Measurements from ENCODE around the gene WASF3.

The WASF3 gene

DNA sequence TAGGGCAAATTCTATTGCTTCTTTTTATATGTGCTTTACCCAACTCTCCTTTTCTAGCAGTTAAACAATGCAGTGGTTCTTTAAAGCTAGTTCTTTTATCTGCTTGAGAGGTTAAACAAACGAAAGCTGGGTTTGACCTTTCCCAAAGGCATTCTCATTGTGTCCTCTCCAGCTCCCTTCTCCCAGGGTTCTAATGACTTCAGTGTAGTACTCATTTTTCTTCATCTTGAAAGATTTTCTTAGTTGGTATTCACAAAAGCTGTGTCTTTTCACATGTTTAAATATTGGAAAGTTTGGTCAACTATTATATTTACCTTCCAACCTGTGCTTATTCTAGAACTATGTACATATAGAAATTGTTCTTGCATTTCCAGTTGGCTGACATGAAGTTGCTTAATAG is 1.5 kb downstream of the WASF3 start:
- Mint-ChIP-seq H3K4me3 (no peak overlapping the region), H3K36me3 (no peaks in the 10 kb centered on the region), H3K27ac (no peak overlapping the region), H3K27me3 (peaks cover 30 to 35% of the 10 kb centered on the region in 2 donors), H3K4me1 (peaks cover 4 to 13% of the 10 kb centered on the region in 2 donors), H3K9me3 (peaks cover 4 to 13% of the 10 kb centered on the region in 2 donors)
- DNase-seq, result no peak
- ATAC-seq (replicated peaks), result no peak

DNA sequence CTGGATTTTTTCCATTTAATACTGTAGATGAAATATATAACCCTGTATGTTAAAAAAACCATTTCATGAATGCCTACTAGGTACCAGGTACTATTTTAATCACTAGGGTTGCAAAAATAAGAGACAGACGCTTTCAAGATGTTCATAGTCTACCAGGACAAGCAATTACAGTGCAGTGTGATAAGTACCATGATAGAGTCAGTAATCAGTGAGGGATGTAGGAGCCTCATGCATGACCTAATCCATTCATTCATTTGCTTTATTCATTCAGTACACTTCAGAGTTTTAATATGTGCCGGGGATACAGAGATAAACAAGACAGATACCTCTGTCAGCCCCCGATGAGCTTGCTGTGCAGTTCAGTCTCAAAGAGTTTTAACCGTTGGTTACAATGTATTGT is 3.0 kb downstream of the WASF3 start:
- Mint-ChIP-seq H3K4me1 (peaks cover 4 to 13% of the 10 kb centered on the region in 2 donors), H3K4me3 (no peak overlapping the region), H3K36me3 (no peaks in the 10 kb centered on the region), H3K9me3 (peaks cover under 1 to 7% of the 10 kb centered on the region in 2 donors), H3K27ac (no peak overlapping the region), H3K27me3 (peaks cover 20 to 31% of the 10 kb centered on the region in 2 donors)
- ATAC-seq (replicated peaks), result no peak
- no peak for DNase-seq

DNA sequence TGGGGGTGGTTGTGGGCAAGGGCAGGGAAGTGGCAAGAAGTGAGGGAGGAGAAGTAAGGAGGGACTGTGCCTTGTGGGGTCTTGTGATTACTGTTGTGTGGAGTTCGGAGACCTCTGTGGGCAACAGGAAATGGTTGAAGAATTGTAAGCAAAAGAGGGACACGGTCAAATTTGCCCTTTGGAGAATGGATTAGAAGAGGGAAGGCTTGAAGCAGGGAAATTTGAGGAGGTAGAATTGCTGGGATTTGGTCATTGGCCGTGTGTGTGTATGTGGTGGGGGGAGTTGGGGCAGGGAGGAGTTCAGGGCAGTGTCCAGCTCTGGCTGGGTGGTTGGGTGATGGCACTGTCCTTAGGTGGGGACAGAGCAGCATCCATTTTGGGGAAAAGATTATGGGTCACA is 3.6 kb downstream of the WASF3 start:
- Mint-ChIP-seq H3K27ac (no peak overlapping the region), H3K4me1 (peaks cover 4 to 13% of the 10 kb centered on the region in 2 donors), H3K36me3 (no peaks in the 10 kb centered on the region), H3K9me3 (peaks cover 0 to under 1% of the 10 kb centered on the region in 2 donors), H3K27me3 (peaks cover 14 to 25% of the 10 kb centered on the region in 2 donors), H3K4me3 (no peak overlapping the region)
- ATAC-seq (replicated peaks), result no peak
- no peak for DNase-seq

DNA sequence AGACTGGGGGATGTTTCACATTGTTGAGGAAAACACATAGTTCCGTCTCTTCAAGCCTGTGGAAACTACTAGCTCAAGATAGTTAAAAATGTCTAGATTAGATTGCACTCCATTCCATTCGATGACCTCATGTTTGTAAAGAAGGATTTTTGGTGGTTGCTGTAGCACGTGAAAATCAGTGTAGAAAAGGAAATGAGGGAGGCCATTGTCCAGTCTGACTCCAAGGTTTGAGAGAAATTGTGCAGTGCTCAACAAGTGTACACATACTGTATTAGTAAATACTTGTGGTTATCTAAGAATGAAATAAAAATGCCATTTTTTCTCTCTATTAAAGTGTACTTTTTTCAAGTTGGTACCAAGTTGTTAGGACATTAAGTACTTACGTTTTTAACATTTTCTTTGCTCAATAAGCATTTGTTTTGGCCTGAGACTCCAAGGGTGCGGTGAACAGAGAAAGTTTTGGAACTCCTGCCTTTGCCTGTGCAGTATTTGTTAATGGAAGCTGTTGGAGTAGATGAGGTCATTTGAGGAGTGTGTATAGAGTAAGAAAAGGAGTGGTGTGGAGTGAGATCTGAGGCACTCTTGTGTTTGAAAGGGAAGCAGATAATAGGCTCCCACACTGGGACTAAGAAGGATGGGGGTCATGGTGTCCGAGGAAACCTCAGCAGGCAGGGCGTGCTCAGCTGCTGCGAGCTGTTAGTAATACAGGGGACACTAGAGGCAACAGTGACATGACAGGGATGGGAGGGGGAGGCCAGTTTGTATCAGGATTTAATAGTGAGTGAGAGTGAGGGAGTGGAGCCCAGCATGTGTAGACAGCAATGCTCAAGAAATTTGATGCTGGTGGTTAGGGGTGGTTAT is 4.4 kb downstream of the WASF3 start:
- DNase-seq (no peak), ATAC-seq (replicated peaks) (no peak)
- H3K27ac Mint-ChIP-seq, result no peak overlapping the region
- peaks cover 16 to 23% of the 10 kb centered on the region in 2 donors for H3K27me3 Mint-ChIP-seq
- no peaks in the 10 kb centered on the region for H3K9me3 Mint-ChIP-seq
- H3K36me3 Mint-ChIP-seq, result no peaks in the 10 kb centered on the region
- peaks cover 4 to 11% of the 10 kb centered on the region in 2 donors for H3K4me1 Mint-ChIP-seq
- H3K4me3 Mint-ChIP-seq, result no peak overlapping the region

DNA sequence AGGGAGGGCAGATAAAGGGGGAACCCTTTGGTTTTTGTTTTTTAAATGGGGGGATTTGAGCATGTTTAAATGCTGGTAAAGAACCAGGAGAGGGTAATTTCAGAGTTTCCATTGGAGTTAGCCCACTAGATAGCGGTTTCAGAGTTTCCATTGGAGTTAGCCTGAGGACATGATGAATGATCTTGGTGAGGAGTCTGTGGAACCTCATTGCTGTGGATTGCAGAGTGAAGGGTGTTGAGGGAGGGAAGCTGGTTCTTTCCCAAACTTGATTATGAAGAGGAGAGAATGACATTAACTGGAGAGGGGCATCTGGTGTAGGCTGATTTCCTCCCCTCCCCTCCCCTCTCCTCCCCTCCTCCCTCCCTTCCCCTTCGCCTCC is 5.0 kb downstream of the WASF3 start:
- no peak for ATAC-seq (replicated peaks)
- H3K27me3 Mint-ChIP-seq, result peaks cover 17 to 25% of the 10 kb centered on the region in 2 donors
- DNase-seq, result no peak
- H3K4me3 Mint-ChIP-seq, result no peak overlapping the region
- no peaks in the 10 kb centered on the region for H3K36me3 Mint-ChIP-seq
- H3K4me1 Mint-ChIP-seq, result peaks cover 2 to 8% of the 10 kb centered on the region in 2 donors
- H3K27ac Mint-ChIP-seq, result no peak overlapping the region
- H3K9me3 Mint-ChIP-seq, result no peaks in the 10 kb centered on the region

DNA sequence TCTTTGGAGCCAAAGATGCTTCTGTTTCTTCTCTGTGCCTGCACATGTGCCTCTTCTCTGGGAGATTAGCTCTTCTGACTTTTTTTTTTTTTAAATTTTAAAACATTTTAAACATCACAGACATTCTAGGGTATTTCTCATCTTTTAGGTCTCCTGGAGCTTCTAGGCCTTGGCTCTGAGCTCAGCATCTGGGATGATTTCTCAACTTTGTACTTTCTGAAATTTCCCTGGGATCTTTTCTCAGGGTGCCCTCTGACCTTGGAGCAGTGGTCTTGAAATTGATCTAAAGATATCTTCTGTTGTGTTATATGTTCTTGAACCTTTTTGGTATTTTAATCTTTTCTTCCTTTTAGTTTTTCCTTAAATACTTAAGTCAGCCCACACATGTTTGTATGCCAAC is 6.2 kb downstream of the WASF3 start:
- DNase-seq (no peak), ATAC-seq (replicated peaks) (no peak)
- Mint-ChIP-seq H3K4me1 (peaks cover 2 to 4% of the 10 kb centered on the region in 2 donors), H3K27ac (no peak overlapping the region), H3K27me3 (peaks cover 24 to 27% of the 10 kb centered on the region in 2 donors), H3K4me3 (no peak overlapping the region), H3K36me3 (no peaks in the 10 kb centered on the region), H3K9me3 (no peaks in the 10 kb centered on the region)

DNA sequence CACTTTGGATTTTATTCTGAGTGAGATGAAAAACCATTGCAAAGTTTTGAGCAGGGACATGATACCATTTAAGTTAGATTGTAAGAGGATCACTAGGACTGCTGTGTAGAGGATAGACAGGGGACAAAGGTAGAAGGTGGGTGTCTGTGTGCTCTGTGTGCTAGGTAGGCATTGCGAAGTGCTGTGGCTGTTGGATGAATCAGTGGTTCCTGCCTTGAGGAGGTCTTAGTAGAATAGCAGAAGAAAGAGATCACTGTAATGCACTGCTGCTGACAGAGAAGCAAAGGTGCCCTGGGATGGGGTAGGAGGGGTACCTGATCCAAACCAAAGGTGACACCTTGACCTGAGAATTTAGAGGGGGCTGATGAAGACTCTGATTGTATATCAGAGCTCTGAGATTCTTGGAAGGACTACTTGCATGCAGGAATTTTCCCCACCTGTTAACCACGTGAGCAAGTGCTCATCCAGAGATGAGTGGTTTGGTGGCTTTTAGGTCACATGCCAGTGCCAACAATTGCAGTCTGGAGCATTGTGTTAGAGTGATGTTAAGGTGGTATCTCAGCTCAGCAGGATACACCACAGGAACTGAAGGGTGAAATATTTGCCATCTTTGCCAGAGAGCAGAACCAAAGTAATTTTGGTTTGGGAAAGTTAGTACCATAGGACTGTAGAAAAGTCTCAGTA is 10.8 kb downstream of the WASF3 start:
- peaks cover 23 to 32% of the 10 kb centered on the region in 2 donors for H3K27me3 Mint-ChIP-seq
- no peak for DNase-seq
- no peak overlapping the region for H3K27ac Mint-ChIP-seq
- H3K36me3 Mint-ChIP-seq, result no peaks in the 10 kb centered on the region
- no peaks in the 10 kb centered on the region for H3K4me1 Mint-ChIP-seq
- no peak overlapping the region for H3K4me3 Mint-ChIP-seq
- ATAC-seq (replicated peaks), result no peak
- H3K9me3 Mint-ChIP-seq, result no peaks in the 10 kb centered on the region

DNA sequence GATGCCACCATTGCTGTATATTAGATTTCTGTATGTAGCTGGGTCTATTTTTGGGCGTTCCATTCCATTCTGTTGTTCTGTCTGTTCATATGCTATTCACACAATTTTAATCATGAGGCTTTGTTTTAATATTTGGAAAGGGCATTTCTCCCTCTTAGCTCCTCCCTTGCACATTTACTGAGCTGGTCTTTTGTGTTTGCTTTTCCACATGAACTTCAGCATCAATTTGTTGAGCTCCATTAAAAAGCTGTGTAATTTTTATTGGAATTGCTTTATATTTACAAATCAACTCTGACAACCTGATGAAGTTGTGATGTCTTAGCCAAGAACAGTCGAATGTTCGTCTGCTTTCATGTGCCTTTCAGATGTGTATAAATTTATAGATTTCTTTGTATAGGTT is 14.0 kb downstream of the WASF3 start:
- H3K4me1 Mint-ChIP-seq, result no peaks in the 10 kb centered on the region
- DNase-seq, result no peak
- H3K4me3 Mint-ChIP-seq, result no peak overlapping the region
- ATAC-seq (replicated peaks), result no peak
- H3K27ac Mint-ChIP-seq, result no peak overlapping the region
- H3K27me3 Mint-ChIP-seq, result peaks cover 18 to 29% of the 10 kb centered on the region in 2 donors
- peaks cover 0 to 3% of the 10 kb centered on the region in 2 donors for H3K36me3 Mint-ChIP-seq
- H3K9me3 Mint-ChIP-seq, result peaks cover 3 to 4% of the 10 kb centered on the region in 2 donors

DNA sequence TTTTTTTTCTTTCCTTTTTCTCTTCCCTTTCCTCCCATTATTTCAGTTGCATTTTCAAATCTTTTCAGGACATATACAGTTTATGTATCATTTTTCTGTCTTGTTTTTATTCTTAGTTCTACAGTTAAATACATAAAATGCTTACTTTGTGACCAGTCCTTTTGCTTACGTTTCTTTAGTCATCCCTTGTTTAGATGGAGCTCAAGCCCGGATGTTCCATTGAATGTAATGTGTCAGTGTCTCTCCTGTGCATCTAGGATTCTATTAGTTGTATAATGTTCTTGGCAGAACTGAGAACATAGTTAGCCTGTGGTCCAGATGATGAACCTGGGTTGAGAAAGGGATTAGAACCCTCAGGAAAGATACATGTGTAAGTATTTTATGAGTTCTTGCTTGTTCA is 17.8 kb downstream of the WASF3 start:
- no peak for ATAC-seq (replicated peaks)
- Mint-ChIP-seq H3K36me3 (peaks cover 0 to 4% of the 10 kb centered on the region in 2 donors), H3K27ac (no peak overlapping the region), H3K4me1 (no peaks in the 10 kb centered on the region), H3K4me3 (no peak overlapping the region), H3K27me3 (peaks cover 5 to 24% of the 10 kb centered on the region in 2 donors), H3K9me3 (peaks cover 4 to 9% of the 10 kb centered on the region in 2 donors)
- DNase-seq, result no peak

DNA sequence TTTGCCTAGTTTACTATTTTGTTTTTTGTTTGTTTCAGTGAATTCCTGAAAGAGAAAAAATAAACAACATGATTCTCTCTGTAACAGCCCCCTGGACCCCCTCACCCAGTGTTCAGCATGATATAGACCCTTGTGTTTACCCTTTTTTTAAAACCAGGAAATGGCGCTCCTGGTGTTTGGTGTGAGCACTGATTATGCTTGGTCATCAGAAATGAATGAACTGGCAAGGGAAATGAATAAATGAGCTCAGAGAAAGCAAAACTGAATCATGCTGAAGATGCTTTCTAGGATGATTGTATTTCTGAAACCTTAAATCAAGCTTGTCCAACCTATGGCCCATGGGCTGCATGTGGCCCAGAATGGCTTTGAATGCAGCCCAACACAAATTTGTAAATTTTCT is 22.1 kb downstream of the WASF3 start:
- no peak for ATAC-seq (replicated peaks)
- Mint-ChIP-seq H3K27ac (no peak overlapping the region), H3K4me1 (no peaks in the 10 kb centered on the region), H3K27me3 (peaks cover 5 to 23% of the 10 kb centered on the region in 2 donors), H3K36me3 (peaks cover 0 to 4% of the 10 kb centered on the region in 2 donors), H3K4me3 (no peak overlapping the region), H3K9me3 (peaks cover 4 to 9% of the 10 kb centered on the region in 2 donors)
- DNase-seq, result no peak

DNA sequence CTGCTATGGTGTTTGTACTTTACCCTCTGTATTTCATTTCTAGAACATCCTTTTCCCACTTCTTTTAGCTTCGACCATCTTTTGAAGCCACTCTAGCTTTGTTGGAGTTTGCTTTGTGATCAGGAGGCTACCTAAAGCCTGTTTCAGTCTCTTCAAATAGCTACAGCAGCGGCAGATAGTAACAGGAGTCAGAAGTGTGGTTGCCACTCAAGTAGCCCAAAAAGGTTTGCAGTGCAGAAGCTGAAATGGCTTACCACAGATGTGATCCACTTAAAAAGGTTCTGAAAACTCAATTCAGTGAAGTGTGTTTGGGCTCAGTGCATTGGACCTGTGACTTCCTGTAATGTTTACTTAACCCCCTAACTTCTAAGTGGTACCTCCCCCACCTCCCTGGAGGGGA is 26.2 kb downstream of the WASF3 start:
- peaks cover 0 to under 1% of the 10 kb centered on the region in 2 donors for H3K9me3 Mint-ChIP-seq
- no peak overlapping the region for H3K4me3 Mint-ChIP-seq
- no peaks in the 10 kb centered on the region for H3K4me1 Mint-ChIP-seq
- H3K27ac Mint-ChIP-seq, result no peak overlapping the region
- ATAC-seq (replicated peaks) (no peak), DNase-seq (no peak)
- peaks cover 4 to 13% of the 10 kb centered on the region in 2 donors for H3K27me3 Mint-ChIP-seq
- H3K36me3 Mint-ChIP-seq, result no peaks in the 10 kb centered on the region

DNA sequence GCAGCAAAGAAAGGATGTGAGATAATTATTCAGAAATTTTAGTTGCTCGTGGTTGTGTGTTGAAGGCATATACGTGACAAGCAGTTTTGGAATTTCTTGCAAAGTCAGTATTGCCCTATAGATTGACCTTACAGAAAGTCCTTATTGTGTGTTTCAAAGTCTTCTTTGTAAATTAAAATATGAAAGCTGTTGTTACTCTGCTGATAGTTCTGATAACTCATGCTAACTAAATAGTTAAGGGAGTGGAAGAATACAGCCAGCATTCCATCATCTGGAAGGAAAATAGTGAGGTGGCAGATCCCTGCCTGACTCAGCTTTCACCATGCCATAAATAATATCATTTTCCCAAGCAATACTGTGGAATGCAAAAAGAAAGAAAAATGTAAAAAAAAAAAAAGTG is 27.2 kb downstream of the WASF3 start:
- no peak for DNase-seq
- no peak overlapping the region for H3K4me3 Mint-ChIP-seq
- H3K36me3 Mint-ChIP-seq, result no peaks in the 10 kb centered on the region
- H3K9me3 Mint-ChIP-seq, result no peaks in the 10 kb centered on the region
- H3K4me1 Mint-ChIP-seq, result no peaks in the 10 kb centered on the region
- no peak overlapping the region for H3K27ac Mint-ChIP-seq
- no peak for ATAC-seq (replicated peaks)
- peaks cover 4 to 13% of the 10 kb centered on the region in 2 donors for H3K27me3 Mint-ChIP-seq

DNA sequence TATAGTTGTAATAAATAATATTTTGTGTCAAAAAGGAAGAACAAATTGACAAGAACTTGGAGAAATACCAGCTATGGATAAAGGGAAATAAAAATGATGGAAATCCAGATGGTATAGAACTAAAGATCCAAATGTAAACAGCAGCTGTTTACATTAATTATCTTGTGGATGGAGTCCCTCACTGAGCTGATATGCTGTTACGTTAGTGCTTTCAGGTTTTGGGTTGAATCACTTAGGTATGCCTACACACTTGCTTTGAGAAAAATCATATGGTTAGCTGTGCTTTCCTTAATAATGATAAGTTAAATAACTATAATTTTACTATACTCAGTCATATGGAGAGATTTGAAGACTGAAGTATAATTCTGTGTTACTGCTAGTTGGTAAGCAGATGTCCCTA is 27.7 kb downstream of the WASF3 start:
- H3K36me3 Mint-ChIP-seq, result no peaks in the 10 kb centered on the region
- peaks cover 4 to 13% of the 10 kb centered on the region in 2 donors for H3K27me3 Mint-ChIP-seq
- H3K27ac Mint-ChIP-seq, result no peak overlapping the region
- ATAC-seq (replicated peaks) (no peak), DNase-seq (no peak)
- H3K4me1 Mint-ChIP-seq, result no peaks in the 10 kb centered on the region
- no peaks in the 10 kb centered on the region for H3K9me3 Mint-ChIP-seq
- no peak overlapping the region for H3K4me3 Mint-ChIP-seq

DNA sequence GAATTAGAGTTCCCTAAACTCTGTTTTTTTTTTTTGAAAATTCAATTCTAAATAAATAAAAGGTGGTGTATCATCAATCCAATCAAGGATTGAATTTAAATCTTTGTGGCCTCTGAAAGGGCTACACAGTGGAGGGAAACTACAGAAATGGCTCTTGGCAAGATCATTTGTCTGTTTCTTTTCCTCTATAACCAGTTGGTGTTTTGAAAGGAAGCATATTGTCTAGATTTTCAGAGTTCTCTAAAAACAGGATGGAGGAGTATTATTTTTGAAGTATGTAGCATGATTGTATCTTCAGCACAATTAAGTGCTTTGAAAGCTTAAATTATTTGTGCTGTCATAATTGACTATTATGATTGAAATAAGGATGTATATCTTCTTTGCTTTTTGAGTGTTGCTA is 29.8 kb downstream of the WASF3 start:
- DNase-seq, result no peak
- H3K4me3 Mint-ChIP-seq, result no peak overlapping the region

DNA sequence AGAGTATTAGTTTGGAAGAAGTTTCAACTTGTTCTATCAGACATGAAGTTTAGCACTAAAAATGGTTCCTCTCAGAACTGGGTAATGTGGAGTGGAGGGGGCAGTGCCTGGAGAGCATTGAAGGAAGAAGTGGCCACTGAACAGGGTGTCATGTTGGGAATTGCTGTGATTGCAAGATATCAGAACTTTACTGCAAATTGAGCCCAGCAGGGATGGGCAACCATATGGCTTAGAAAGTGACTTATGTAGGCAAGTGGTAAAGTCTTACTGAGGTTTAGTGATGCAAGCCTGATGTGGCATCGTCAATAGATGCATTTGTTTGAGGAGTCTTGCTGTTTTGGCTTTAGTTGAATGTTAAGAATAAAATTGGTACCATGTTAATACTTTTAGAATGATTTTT is 31.7 kb downstream of the WASF3 start:
- ATAC-seq (replicated peaks) (no peak), DNase-seq (no peak)
- peaks cover 16 to 21% of the 10 kb centered on the region in 2 donors for H3K27me3 Mint-ChIP-seq
- H3K4me1 Mint-ChIP-seq, result peaks cover 0 to 2% of the 10 kb centered on the region in 2 donors
- no peak overlapping the region for H3K4me3 Mint-ChIP-seq
- no peaks in the 10 kb centered on the region for H3K36me3 Mint-ChIP-seq
- H3K27ac Mint-ChIP-seq, result no peak overlapping the region
- H3K9me3 Mint-ChIP-seq, result no peaks in the 10 kb centered on the region

More for the DNA sequence above, 29.8 kb downstream of the WASF3 start:
- Mint-ChIP-seq H3K4me1 (peaks cover 0 to 2% of the 10 kb centered on the region in 2 donors), H3K9me3 (no peaks in the 10 kb centered on the region), H3K27me3 (peaks cover 16 to 28% of the 10 kb centered on the region in 2 donors), H3K27ac (no peak overlapping the region), H3K36me3 (no peaks in the 10 kb centered on the region)
- ATAC-seq (replicated peaks), result no peak

Data from stimulated activated naive B cell treated with anti-CD40 and anti-IgM and Interleukin-4, amounts not matched to agents 10 μg/mL and 1 μg/mL and 100 μg/mL, for 72 hours (primary cell).